Cortex of kidney (tissue), 1 donor: ENCODE data around the gene MRPL24.

Source experiments
- DNase-seq: peaks from one replicate; lab custom pipeline; 2025; lab: John Stamatoyannopoulos, UW

MRPL24 gene

GRCh38 chr1:156709757-156710489 lies 31.0 kb downstream of the MRPL24 start:
- DNase-seq, result no peak

- DNase-seq, result no peak
These were observed 31.9 kb downstream of the MRPL24 start for GRCh38 chr1:156709031-156709430.

GRCh38 chr1:156708218-156708661 lies 32.6 kb downstream of the MRPL24 start:
- no peak for DNase-seq

DNA sequence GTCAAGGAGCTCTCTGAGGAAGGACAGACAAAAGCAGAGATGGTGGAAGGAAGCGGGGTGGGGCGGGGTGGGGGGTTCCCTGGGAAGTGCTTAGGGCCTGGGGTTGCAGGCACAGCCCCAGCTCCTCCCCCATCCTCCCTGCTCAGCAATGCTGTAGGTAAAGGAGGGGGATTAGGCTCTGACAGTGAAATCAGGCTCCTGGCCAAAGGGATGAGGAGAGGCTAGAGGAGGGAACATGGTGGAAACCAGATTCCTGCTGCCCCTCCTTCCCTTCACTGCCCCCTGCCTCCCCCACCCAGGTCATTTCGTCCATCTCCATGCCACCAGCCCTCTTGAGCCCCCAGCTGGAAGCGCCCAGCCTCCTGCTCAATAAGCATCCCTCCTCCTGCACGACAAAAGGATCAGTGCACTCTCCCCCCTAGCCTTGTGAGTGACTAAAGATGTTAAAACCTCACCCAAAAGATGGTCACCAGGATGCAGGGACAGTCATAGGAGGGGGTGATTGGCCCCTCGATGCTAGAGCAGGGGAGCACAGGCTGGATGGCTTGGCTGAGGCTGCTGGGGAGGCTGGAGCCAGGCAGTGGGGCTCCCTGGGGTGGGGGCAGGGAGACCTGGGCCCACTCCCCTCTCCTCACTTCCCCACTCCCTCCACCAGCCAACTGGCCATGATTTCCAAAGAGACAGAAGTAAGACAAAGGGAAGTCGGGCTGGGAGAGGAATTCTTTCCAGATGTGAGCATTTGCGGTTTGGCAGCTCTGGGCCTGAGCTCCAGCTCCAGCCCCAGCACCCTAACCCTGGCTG lies 33.3 kb downstream of the MRPL24 start:
- DNase-seq, result no peak

DNA sequence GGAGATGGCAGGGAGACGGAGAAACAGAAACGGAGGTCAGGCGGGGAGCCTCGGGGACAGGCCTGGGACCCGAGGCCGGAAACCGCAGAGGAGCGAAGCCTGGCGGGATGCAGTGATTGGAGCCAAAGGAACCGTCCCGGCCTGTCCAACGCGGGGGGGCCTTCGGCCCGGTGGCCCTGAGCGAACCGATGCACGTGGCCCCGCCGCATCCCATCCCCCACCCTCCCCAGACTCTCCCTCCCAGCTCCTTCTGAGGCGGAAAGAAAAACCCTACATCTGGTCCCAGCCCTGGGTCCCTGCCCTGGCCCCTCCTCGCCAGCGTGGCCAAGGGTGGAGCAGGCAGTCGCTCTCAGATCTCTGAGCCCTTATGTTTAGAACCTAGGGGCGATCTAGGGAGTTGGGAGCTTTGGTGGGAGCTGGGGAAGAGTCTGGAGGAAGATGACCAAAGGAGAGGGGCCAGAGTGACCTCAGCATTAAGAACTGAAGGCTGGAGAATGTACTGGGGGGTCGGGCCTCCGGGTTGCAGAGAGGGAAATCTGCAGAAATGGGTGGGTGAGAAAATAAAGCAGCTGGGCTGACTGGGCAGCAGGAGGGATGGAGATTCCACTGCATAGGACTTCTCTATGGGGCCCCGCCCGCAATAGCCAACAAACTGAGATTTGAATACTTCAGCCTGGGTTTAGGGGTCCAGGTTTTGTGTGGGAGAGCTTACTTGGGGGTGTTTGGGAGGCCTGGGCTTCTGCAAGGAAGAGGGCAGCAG lies 34.1 kb downstream of the MRPL24 start:
- no peak for DNase-seq

- DNase-seq, result no peak
These were observed 34.8 kb downstream of the MRPL24 start for GRCh38 chr1:156705918-156706656.

- DNase-seq, result no peak
These were observed 35.5 kb downstream of the MRPL24 start, which contains the start of gene CRABP2 for GRCh38 chr1:156705321-156705917. CRABP2 (minus strand) TSS chr1:156705583; CDS start chr1:156705446, 137 bp downstream.

DNA sequence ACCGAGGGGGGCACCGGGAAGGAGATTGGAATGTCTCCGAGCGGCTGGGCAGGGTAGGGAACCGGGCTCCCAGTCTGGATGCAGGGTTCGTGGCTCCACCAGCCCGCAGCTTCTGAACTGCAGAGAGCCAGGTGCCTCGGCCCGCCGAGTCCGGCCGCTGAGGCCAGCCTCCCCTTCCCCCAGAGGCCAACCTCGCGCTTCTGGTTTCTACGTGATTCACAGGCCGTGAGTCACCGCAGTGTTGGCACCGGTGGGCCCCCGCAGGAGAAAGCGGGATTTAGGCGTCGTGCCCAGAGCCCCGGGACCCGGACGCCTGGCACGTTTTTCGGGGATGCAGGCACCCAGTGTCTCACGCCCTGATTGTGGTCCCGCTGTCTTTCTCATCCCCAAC lies 36.0 kb downstream of the MRPL24 start:
- no peak for DNase-seq

DNA sequence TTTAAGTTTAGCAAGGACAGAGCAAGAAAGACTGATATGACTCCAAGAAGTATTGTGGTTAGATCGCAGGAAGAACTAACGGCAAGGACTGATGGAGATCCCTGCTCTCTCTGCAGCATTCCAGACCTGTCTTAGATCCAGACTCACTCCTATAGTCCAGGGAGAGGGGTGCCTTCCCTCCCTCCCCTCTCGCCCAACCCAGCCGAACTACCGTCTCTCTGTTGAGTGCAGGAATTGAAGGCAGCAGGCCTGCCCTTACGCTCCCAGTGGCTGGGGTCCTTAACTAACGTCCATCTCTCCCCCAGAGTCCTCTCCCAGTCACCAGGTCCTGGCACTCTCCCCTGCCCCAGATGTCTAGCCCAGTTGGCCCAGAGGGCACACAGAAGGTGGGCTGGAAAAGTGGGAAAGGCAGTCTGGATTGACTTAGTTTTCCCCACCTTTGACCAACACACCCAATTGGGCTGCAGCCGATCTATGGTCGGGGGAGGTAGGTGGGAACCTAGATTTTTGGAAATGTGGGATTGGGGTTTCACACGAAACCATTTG lies 36.6 kb downstream of the MRPL24 start:
- DNase-seq, result no peak

- DNase-seq, result no peak
These were observed 37.1 kb downstream of the MRPL24 start for GRCh38 chr1:156703741-156704140.

GRCh38 chr1:156703336-156703735 lies 37.6 kb downstream of the MRPL24 start:
- DNase-seq, result no peak

GRCh38 chr1:156700736-156701531 lies 40.0 kb downstream of the MRPL24 start:
- DNase-seq, result no peak

GRCh38 chr1:156698995-156699394 lies 41.9 kb downstream of the MRPL24 start:
- no peak for DNase-seq

DNA sequence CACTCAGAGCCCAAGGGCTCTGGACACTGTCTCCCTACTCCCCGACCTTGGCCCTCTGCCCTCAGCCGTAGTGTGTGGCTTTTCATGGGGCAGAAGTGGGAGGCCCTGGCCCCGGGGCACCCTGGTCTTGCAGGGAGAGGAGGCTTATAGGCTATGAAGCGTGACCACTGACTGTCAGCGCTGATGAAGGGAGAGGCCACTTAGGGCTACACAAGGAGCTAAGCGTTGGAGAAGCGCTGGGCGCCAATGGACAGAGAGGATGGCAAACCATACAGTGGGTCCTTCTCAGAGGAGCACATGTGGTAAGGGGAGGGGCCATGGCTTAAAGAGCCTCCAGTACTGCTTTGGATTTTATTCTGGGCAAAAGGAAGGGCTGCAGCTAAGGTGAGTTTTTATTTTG lies 43.4 kb downstream of the MRPL24 start:
- no peak for DNase-seq

- no peak for DNase-seq
These were observed 44.1 kb downstream of the MRPL24 start for GRCh38 chr1:156696755-156697154.

- DNase-seq, result no peak
These were observed 46.3 kb downstream of the MRPL24 start for GRCh38 chr1:156694690-156694962.

DNA sequence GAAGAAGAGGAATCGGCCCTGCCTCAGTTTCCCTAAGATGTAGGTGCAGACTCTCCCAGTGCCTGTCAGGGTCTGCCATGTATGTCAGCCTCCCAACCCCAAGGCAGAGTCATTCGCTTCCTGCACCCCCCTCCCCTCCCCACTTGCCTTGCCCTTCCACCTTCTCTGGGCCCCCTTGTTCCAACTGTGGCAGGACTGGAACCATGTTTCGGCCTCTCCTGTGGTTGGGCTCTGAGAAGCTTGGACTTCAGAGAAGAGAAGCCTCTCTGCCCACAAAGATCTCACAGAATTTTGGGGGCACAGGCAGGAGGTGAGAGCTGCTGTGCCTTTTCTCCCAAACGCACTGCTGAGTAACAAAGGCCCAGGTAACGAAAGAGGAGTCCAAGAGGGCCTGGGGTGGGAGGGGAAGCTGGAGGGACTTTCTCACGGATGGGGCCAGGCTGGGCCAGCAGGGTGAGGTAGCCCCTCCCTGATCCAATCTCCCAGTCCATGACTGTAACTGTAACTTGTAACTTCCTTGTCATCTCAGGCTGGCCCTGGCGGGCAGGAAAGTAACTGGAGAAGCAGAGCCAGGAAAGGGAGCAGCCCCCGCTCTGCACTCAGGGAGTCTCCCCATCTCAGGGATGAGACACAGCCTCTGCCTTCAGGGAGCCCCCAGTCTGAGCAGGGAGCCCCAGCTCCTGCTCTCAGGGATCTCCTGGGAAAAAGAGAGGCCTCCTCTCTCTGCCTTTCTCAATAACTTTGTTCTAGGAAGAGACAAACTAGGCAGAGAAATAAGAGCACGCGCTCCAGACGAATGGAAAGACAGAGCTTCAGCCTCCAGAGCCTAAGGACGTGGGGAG lies 46.8 kb downstream of the MRPL24 start:
- no peak for DNase-seq

- no peak for DNase-seq
These were observed 47.7 kb downstream of the MRPL24 start for GRCh38 chr1:156692925-156693847.
